ENCODE results near the gene TOR1A.

Gene TOR1A

GRCh38 chr9:129781981-129782380 lies 42.0 kb downstream of the TOR1A start:
- TF ChIP-seq CTCF (IDR thresholded peaks at IDR 0.05; ENCODE audit: low read depth, low read length) = no peak
- DNase-seq = no peak
- peaks cover 4% of the 10 kb centered on the region; the same call in 1 of the 2 replicates for H3K4me1 ChIP-seq

GRCh38 chr9:129781131-129781530 lies 42.8 kb downstream of the TOR1A start:
- Histone ChIP-seq H3K36me3 (no peaks in the 10 kb centered on the region), H3K27me3 (peaks cover 5% of the 10 kb centered on the region; the same call in 1 of the 2 replicates), H3K4me3 (ENCODE audit: low read depth, low read length) (no peak overlapping the region), H3K9me3 (no peaks in the 10 kb centered on the region), H3K4me1 (peaks cover 7% of the 10 kb centered on the region; the same call in 1 of the 2 replicates)
- no peak for TF ChIP-seq CTCF (IDR thresholded peaks at IDR 0.05; ENCODE audit: low read depth, low read length)
- DNase-seq = no peak

More at GRCh38 chr9:129781981-129782380, 42.0 kb downstream of the TOR1A start:
- H3K4me3 ChIP-seq (ENCODE audit: low read depth, low read length) = no peak overlapping the region
- no peaks in the 10 kb centered on the region for H3K9me3 ChIP-seq
- peaks cover 8% of the 10 kb centered on the region for H3K27me3 ChIP-seq
- no peaks in the 10 kb centered on the region for H3K36me3 ChIP-seq

- Histone ChIP-seq H3K4me3 (ENCODE audit: low read depth, low read length) (no peak overlapping the region), H3K27me3 (no peaks in the 10 kb centered on the region), H3K4me1 (peaks cover 13% of the 10 kb centered on the region; the same call in 1 of the 2 replicates), H3K9me3 (no peaks in the 10 kb centered on the region), H3K36me3 (no peaks in the 10 kb centered on the region)
- no peak for TF ChIP-seq CTCF (IDR thresholded peaks at IDR 0.05; ENCODE audit: low read depth, low read length)
- DNase-seq = no peak
Observed at GRCh38 chr9:129779560-129780190, 44.3 kb downstream of the TOR1A start.

GRCh38 chr9:129778469-129778868 lies 45.5 kb downstream of the TOR1A start:
- TF ChIP-seq CTCF (IDR thresholded peaks at IDR 0.05; ENCODE audit: low read depth, low read length) = no peak
- DNase-seq = no peak
- Histone ChIP-seq H3K36me3 (no peaks in the 10 kb centered on the region), H3K4me1 (peaks cover 13% of the 10 kb centered on the region; the same call in 1 of the 2 replicates), H3K27me3 (no peaks in the 10 kb centered on the region), H3K4me3 (ENCODE audit: low read depth, low read length) (no peak overlapping the region), H3K9me3 (no peaks in the 10 kb centered on the region)

GRCh38 chr9:129777769-129778130 lies 46.2 kb downstream of the TOR1A start:
- Histone ChIP-seq H3K27me3 (no peaks in the 10 kb centered on the region), H3K9me3 (no peaks in the 10 kb centered on the region), H3K4me3 (ENCODE audit: low read depth, low read length) (no peak overlapping the region), H3K4me1 (peaks cover 13% of the 10 kb centered on the region; the same call in 1 of the 2 replicates), H3K36me3 (no peaks in the 10 kb centered on the region)
- no peak for TF ChIP-seq CTCF (IDR thresholded peaks at IDR 0.05; ENCODE audit: low read depth, low read length)
- no peak for DNase-seq

- no peaks in the 10 kb centered on the region for H3K9me3 ChIP-seq
- no peaks in the 10 kb centered on the region for H3K36me3 ChIP-seq
- TF ChIP-seq CTCF (IDR thresholded peaks at IDR 0.05; ENCODE audit: low read depth, low read length) = no peak
- H3K4me1 ChIP-seq = peaks cover 13% of the 10 kb centered on the region; the same call in 1 of the 2 replicates
- no peaks in the 10 kb centered on the region for H3K27me3 ChIP-seq
- H3K4me3 ChIP-seq (ENCODE audit: low read depth, low read length) = no peak overlapping the region
- DNase-seq = peak; percentile 70
Observed at GRCh38 chr9:129776938-129777768, 46.8 kb downstream of the TOR1A start.
